Spleen (tissue), 11 donors: ENCODE measurements around the gene KCNAB3. TPM values are rescaled to one million over a fixed set of nuclear protein-coding genes. Genes with fewer than 3 reads are reported as not detected.

Source experiments
- DNase-seq: peaks from one replicate; pipeline ENCODE4 v3.0.0-alpha.2; 2020
- H3K27ac ChIP-seq, 8 donors: fragments of 200-600 bp; sonication (generic) in 7 of 8; 1 replicate in 4 of 8; 2 replicates in 4 of 8; pipeline versions ENCODE4 v1.5.0 to v1.8.0; 2016 to 2021; ENCODE audit warnings: inconsistent platforms in 4 of 8, mild to moderate bottlenecking in 4 of 8, moderate library complexity in 1 of 8
- H3K27me3 ChIP-seq, 7 donors: fragments of 200-600 bp; sonication (generic) in 6 of 7; replicated peaks in 1 of 7; 1 replicate in 4 of 7; 2 replicates in 3 of 7; pipeline versions ENCODE4 v1.5.0 to v1.8.0; 2016 to 2021; ENCODE audit warnings: inconsistent platforms in 3 of 7, mild to moderate bottlenecking in 1 of 7
- H3K36me3 ChIP-seq, 6 donors: fragments of 200-600 bp; sonication (generic) in 5 of 6; 1 replicate in 4 of 6; 2 replicates in 2 of 6; pipeline versions ENCODE4 v1.5.0 to v1.8.0; 2016 to 2021; ENCODE audit warnings: inconsistent platforms in 2 of 6
- H3K4me1 ChIP-seq, 6 donors: fragments of 200-600 bp; sonication (generic) in 5 of 6; 1 replicate in 3 of 6; 2 replicates in 3 of 6; pipeline versions ENCODE4 v1.5.0 to v1.8.0; 2016 to 2021; ENCODE audit warnings: inconsistent platforms in 3 of 6
- H3K4me3 ChIP-seq, 8 donors: fragments of 200-600 bp; sonication (generic) in 7 of 8; 1 replicate in 4 of 8; 2 replicates in 4 of 8; pipeline versions ENCODE4 v1.5.0 to v1.8.0; 2016 to 2021; ENCODE audit warnings: inconsistent platforms in 4 of 8, mild to moderate bottlenecking in 4 of 8, moderate library complexity in 2 of 8
- H3K9me3 ChIP-seq, 8 donors: fragments of 200-600 bp; sonication (generic) in 7 of 8; 1 replicate in 4 of 8; 2 replicates in 4 of 8; pipeline versions ENCODE4 v1.5.0 to v1.8.0; 2016 to 2021; ENCODE audit warnings: inconsistent platforms in 4 of 8
- POLR2A ChIP-seq, 3 donors: fragments of 450-650 bp; IDR thresholded peaks; one replicate each; pipeline ENCODE4 v1.5.1; 2017; ENCODE audit warnings: antibody characterized with exemption in 3 of 3, mild to moderate bottlenecking in 1 of 3
- POLR2AphosphoS5 ChIP-seq, 3 donors: sonication (generic); formaldehyde crosslinking; IDR thresholded peaks; one replicate each; pipeline ENCODE4 v1.5.1; 2017; ENCODE audit warnings: antibody characterized with exemption in 3 of 3
- WGBS, 5 donors: extraction: QIAGEN DNeasy Blood & Tissue Kit in 3 of 5; methylation state at CpG; one replicate each; pipeline versions ENCODE4 v1.1.5 to v1.1.7; 2013 to 2018; 5-methylcytosine and 5-hydroxymethylcytosine counted together
- intact Hi-C: fragments of 100-400 bp; cut with DNase I; formaldehyde crosslinking; loops from one replicate; pipeline ENCODE4 v1.15.0; 2023; ENCODE audit warnings: low total_unique reads
- polyA plus RNA-seq, 3 donors: library from polyadenylated mRNA; stranded (reverse); fragments of 200-250 nt; gene quantifications; one replicate each; pipeline ENCODE4 v1.2.1, GENCODE V29; 2013
- total RNA-seq, 7 donors: library from RNA; depleted of rRNA in 3 of 7; stranded (reverse); fragments of >200 nt in 3 of 7; fragmentation: NEBNext Ultra II Directional in 4 of 7; extraction: Animal tissue kit (Norgen Biotek cat#: 25700) in 4 of 7; gene quantifications; one replicate each; pipeline versions ENCODE4 v1.1.0 to v1.2.1, GENCODE V29; 2016 to 2021
- TF ChIP-seq, protein P1 (sequence below), 11 experiments: fragments of 200-600 bp in 7 of 11; fragments of 450-650 bp in 4 of 11; sonication (generic) in 4 of 11; IDR thresholded peaks in 8 of 11; conservative IDR thresholded peaks in 3 of 11; 1 replicate in 7 of 11; 2 replicates in 4 of 11; pipeline versions ENCODE4 v1.4.0 to v1.8.0; 2016 to 2021; ENCODE audit warnings: antibody characterized with exemption in 11 of 11, inconsistent platforms in 4 of 11, mild to moderate bottlenecking in 1 of 11
- donor health status: healthy with polysubstance abuse.
- donor health status: DM: no; HTN: no; CAD: no; lungs with moderate emphysema.
- donor health status: DM: no; HTN: no; CAD: no.
- donor health status: Bipolar disorder and iron deficiency.
- donor health status: healthy.
- donor health status: DM: no; HTN: no; CAD: no.
- donor health status: DM: yes; HTN: yes; CAD: no.

KCNAB3 gene
- total and polyA plus RNA-seq, 10 donors = 1.1 to 6.3 (median 3.6) TPM

GRCh38 chr17:7947651-7948050 is 18.0 kb upstream of the KCNAB3 start:
- intact Hi-C loops = no loop called here
- no peaks in the 10 kb centered on the region for H3K27me3 ChIP-seq
- H3K4me3 ChIP-seq = no peak overlapping the region
- H3K4me1 ChIP-seq = peaks cover 0 to 12% (median 0%) of the 10 kb centered on the region in 6 donors
- H3K9me3 ChIP-seq = no peaks in the 10 kb centered on the region
- no peak overlapping the region for H3K27ac ChIP-seq
- no peak for DNase-seq
- H3K36me3 ChIP-seq = peaks cover 4 to 77% (median 65%) of the 10 kb centered on the region in 6 donors
- TF ChIP-seq POLR2A (IDR thresholded peaks at IDR 0.05) (no peak), POLR2AphosphoS5 (IDR thresholded peaks at IDR 0.05) (no peak)
- TF ChIP-seq, protein P1, sequence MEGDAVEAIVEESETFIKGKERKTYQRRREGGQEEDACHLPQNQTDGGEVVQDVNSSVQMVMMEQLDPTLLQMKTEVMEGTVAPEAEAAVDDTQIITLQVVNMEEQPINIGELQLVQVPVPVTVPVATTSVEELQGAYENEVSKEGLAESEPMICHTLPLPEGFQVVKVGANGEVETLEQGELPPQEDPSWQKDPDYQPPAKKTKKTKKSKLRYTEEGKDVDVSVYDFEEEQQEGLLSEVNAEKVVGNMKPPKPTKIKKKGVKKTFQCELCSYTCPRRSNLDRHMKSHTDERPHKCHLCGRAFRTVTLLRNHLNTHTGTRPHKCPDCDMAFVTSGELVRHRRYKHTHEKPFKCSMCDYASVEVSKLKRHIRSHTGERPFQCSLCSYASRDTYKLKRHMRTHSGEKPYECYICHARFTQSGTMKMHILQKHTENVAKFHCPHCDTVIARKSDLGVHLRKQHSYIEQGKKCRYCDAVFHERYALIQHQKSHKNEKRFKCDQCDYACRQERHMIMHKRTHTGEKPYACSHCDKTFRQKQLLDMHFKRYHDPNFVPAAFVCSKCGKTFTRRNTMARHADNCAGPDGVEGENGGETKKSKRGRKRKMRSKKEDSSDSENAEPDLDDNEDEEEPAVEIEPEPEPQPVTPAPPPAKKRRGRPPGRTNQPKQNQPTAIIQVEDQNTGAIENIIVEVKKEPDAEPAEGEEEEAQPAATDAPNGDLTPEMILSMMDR (IDR thresholded peaks at IDR 0.05 in 8 of 11, conservative IDR thresholded peaks at IDR 0.05 in 3 of 11) = no peak
- 90 to 95% (median 93%) methylated on average over 5 of the region's 5 CpGs for WGBS, 5 donors

DNA sequence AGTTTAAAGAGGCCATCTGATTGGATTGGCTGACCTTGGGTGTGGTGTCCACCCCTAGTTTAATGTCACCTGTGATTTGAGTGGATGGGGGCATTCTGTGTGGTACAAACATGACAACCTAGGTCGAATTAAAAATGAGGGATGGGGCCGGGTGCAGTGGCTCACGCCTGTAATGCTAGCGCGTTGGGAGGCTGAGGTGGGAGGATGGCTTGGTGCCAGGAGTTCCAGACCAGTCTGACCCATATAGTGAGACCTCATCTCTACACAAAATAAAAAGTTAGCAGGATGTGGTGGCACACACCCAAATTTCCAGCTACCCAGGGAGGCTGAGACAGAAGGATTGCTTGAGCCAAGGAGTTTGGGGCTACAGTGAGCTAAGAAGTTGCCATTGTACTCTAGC is 16.8 kb upstream of the KCNAB3 start:
- 71 to 91% (median 84%) methylated on average over 5 of the region's 5 CpGs for WGBS, 5 donors
- no peak overlapping the region for H3K4me3 ChIP-seq
- H3K27ac ChIP-seq = no peak overlapping the region
- peaks cover 4 to 89% (median 75%) of the 10 kb centered on the region in 6 donors for H3K36me3 ChIP-seq
- no peak for DNase-seq
- intact Hi-C loops = no loop called here
- H3K4me1 ChIP-seq = peaks cover 0 to 6% (median 0%) of the 10 kb centered on the region in 6 donors
- TF ChIP-seq, protein P1 (IDR thresholded peaks at IDR 0.05 in 8 of 11, conservative IDR thresholded peaks at IDR 0.05 in 3 of 11) = no peak
- TF ChIP-seq POLR2AphosphoS5 (IDR thresholded peaks at IDR 0.05) (no peak), POLR2A (IDR thresholded peaks at IDR 0.05) (no peak)
- no peaks in the 10 kb centered on the region for H3K9me3 ChIP-seq
- no peaks in the 10 kb centered on the region for H3K27me3 ChIP-seq

GRCh38 chr17:7945651-7946050 is 16.0 kb upstream of the KCNAB3 start:
- H3K27ac ChIP-seq = no peak overlapping the region
- WGBS, 5 donors = 84 to 97% (median 90%) methylated on average over 7 of the region's 7 CpGs
- DNase-seq = no peak
- no peak for TF ChIP-seq POLR2AphosphoS5 (IDR thresholded peaks at IDR 0.05)
- H3K36me3 ChIP-seq = peaks cover 4 to 97% (median 82%) of the 10 kb centered on the region in 6 donors
- no peaks in the 10 kb centered on the region for H3K27me3 ChIP-seq
- H3K4me1 ChIP-seq = no peaks in the 10 kb centered on the region
- no peaks in the 10 kb centered on the region for H3K9me3 ChIP-seq
- no peak overlapping the region for H3K4me3 ChIP-seq
- intact Hi-C loops = no loop called here

- Histone ChIP-seq H3K36me3 (peaks cover 4 to 97% (median 91%) of the 10 kb centered on the region in 6 donors), H3K9me3 (no peaks in the 10 kb centered on the region), H3K4me1 (no peaks in the 10 kb centered on the region), H3K27me3 (no peaks in the 10 kb centered on the region), H3K27ac (no peak overlapping the region), H3K4me3 (no peak overlapping the region)
- 92 to 95% (median 94%) methylated on average over 9 of the region's 9 CpGs for WGBS, 5 donors
- intact Hi-C loops = no loop called here
- TF ChIP-seq POLR2AphosphoS5 (IDR thresholded peaks at IDR 0.05) = no peak
- no peak for TF ChIP-seq POLR2A (IDR thresholded peaks at IDR 0.05)
- TF ChIP-seq, protein P1 (IDR thresholded peaks at IDR 0.05 in 8 of 11, conservative IDR thresholded peaks at IDR 0.05 in 3 of 11) = no peak
- no peak for DNase-seq
Measured at GRCh38 chr17:7944326-7944725, 14.7 kb upstream of the KCNAB3 start.

DNA sequence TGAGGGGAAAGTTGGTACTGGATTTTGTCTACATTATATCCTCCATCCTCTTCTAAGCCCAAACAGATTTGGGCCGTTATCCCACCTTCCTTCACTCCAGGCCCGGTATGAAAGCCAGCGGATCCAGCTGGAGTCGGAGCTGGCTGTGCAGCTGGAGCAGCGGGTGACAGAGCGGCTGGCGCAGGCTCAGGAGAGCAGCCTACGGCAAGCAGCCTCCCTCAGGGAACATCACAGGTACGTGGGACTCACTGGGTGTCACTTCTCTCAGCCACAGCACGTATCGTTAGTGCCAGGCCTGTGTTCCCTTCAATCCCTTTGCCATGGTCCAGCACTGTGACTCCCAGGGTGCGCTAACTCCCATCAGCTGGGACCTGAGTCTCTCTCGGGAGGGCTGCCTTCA is 13.6 kb upstream of the KCNAB3 start:
- no peak for DNase-seq
- H3K9me3 ChIP-seq = no peaks in the 10 kb centered on the region
- TF ChIP-seq, protein P1 (IDR thresholded peaks at IDR 0.05 in 8 of 11, conservative IDR thresholded peaks at IDR 0.05 in 3 of 11) = no peak
- no peaks in the 10 kb centered on the region for H3K27me3 ChIP-seq
- no peak overlapping the region for H3K4me3 ChIP-seq
- H3K27ac ChIP-seq = no peak overlapping the region
- H3K36me3 ChIP-seq = peaks cover 4 to 97% (median 86%) of the 10 kb centered on the region in 6 donors
- WGBS, 5 donors = 88 to 98% (median 93%) methylated on average over 11 to 13 of the region's 13 CpGs
- no peaks in the 10 kb centered on the region for H3K4me1 ChIP-seq
- intact Hi-C loops = no loop called here
